ENCODE data around the gene FLT3LG. TPM values are rescaled to one million over a fixed set of nuclear protein-coding genes. Genes with fewer than 3 reads are reported as not detected.

FLT3LG gene
- total and polyA plus RNA-seq, 2 experiments from 2014 or later = 0.49 to 1.8 TPM

DNA sequence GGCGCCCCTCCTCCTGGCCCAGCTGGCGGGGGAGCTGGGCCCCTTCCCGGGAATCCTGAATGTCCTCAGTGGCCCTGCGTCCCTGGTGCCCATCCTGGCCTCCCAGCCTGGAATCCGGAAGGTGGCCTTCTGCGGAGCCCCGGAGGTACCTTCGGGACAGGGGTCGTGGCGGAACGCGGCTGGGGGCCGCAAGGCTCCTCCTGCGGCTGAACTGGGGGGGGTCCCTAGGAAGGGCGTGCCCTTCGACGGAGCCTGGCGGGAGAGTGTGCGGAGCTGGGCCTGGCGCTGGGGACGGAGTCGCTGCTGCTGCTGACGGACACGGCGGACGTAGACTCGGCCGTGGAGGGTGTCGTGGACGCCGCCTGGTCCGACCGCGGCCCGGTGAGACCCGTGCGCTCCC, 12.4 kb upstream of the FLT3LG start:
- no peaks in the 10 kb centered on the region for H3K36me3 ChIP-seq (ENCODE audit: insufficient read depth)
- no peaks in the 10 kb centered on the region for H3K27me3 ChIP-seq (ENCODE audit: insufficient read depth)
- no peak for ATAC-seq
- no peaks in the 10 kb centered on the region for H3K4me1 ChIP-seq (ENCODE audit: insufficient read depth)
- no peaks in the 10 kb centered on the region for H3K9me3 Mint-ChIP-seq
- TF ChIP-seq STAT1 (IDR thresholded peaks at IDR 0.05; ENCODE audit: unreplicated experiment) (no peak), EZH2phosphoT487 (IDR thresholded peaks at IDR 0.05; ENCODE audit: unreplicated experiment) (no peak), JUNB (IDR thresholded peaks at IDR 0.05; ENCODE audit: unreplicated experiment) (no peak), CREB1 (CRISPR knock-in tag; IDR thresholded peaks at IDR 0.05; ENCODE audit: low read depth) (no peak), NANOG (IDR thresholded peaks at IDR 0.05; ENCODE audit: borderline replicate concordance) (no peak), POLR2AphosphoS5 (IDR thresholded peaks at IDR 0.05; ENCODE audit: low read depth) (no peak), ZNF114 (CRISPR knock-in tag; IDR thresholded peaks at IDR 0.05) (no peak)
- TF ChIP-seq, protein P1, sequence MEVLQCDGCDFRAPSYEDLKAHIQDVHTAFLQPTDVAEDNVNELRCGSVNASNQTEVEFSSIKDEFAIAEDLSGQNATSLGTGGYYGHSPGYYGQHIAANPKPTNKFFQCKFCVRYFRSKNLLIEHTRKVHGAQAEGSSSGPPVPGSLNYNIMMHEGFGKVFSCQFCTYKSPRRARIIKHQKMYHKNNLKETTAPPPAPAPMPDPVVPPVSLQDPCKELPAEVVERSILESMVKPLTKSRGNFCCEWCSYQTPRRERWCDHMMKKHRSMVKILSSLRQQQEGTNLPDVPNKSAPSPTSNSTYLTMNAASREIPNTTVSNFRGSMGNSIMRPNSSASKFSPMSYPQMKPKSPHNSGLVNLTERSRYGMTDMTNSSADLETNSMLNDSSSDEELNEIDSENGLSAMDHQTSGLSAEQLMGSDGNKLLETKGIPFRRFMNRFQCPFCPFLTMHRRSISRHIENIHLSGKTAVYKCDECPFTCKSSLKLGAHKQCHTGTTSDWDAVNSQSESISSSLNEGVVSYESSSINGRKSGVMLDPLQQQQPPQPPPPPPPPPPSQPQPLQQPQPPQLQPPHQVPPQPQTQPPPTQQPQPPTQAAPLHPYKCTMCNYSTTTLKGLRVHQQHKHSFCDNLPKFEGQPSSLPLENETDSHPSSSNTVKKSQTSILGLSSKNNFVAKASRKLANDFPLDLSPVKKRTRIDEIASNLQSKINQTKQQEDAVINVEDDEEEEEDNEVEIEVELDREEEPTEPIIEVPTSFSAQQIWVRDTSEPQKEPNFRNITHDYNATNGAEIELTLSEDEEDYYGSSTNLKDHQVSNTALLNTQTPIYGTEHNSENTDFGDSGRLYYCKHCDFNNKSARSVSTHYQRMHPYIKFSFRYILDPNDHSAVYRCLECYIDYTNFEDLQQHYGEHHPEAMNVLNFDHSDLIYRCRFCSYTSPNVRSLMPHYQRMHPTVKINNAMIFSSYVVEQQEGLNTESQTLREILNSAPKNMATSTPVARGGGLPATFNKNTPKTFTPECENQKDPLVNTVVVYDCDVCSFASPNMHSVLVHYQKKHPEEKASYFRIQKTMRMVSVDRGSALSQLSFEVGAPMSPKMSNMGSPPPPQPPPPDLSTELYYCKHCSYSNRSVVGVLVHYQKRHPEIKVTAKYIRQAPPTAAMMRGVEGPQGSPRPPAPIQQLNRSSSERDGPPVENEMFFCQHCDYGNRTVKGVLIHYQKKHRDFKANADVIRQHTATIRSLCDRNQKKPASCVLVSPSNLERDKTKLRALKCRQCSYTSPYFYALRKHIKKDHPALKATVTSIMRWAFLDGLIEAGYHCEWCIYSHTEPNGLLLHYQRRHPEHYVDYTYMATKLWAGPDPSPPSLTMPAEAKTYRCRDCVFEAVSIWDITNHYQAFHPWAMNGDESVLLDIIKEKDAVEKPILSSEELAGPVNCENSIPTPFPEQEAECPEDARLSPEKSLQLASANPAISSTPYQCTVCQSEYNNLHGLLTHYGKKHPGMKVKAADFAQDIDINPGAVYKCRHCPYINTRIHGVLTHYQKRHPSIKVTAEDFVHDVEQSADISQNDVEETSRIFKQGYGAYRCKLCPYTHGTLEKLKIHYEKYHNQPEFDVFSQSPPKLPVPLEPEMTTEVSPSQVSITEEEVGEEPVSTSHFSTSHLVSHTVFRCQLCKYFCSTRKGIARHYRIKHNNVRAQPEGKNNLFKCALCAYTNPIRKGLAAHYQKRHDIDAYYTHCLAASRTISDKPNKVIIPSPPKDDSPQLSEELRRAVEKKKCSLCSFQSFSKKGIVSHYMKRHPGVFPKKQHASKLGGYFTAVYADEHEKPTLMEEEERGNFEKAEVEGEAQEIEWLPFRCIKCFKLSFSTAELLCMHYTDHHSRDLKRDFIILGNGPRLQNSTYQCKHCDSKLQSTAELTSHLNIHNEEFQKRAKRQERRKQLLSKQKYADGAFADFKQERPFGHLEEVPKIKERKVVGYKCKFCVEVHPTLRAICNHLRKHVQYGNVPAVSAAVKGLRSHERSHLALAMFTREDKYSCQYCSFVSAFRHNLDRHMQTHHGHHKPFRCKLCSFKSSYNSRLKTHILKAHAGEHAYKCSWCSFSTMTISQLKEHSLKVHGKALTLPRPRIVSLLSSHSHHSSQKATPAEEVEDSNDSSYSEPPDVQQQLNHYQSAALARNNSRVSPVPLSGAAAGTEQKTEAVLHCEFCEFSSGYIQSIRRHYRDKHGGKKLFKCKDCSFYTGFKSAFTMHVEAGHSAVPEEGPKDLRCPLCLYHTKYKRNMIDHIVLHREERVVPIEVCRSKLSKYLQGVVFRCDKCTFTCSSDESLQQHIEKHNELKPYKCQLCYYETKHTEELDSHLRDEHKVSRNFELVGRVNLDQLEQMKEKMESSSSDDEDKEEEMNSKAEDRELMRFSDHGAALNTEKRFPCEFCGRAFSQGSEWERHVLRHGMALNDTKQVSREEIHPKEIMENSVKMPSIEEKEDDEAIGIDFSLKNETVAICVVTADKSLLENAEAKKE (CRISPR knock-in tag; IDR thresholded peaks at IDR 0.05) = no peak
- TF ChIP-seq, protein P2, sequence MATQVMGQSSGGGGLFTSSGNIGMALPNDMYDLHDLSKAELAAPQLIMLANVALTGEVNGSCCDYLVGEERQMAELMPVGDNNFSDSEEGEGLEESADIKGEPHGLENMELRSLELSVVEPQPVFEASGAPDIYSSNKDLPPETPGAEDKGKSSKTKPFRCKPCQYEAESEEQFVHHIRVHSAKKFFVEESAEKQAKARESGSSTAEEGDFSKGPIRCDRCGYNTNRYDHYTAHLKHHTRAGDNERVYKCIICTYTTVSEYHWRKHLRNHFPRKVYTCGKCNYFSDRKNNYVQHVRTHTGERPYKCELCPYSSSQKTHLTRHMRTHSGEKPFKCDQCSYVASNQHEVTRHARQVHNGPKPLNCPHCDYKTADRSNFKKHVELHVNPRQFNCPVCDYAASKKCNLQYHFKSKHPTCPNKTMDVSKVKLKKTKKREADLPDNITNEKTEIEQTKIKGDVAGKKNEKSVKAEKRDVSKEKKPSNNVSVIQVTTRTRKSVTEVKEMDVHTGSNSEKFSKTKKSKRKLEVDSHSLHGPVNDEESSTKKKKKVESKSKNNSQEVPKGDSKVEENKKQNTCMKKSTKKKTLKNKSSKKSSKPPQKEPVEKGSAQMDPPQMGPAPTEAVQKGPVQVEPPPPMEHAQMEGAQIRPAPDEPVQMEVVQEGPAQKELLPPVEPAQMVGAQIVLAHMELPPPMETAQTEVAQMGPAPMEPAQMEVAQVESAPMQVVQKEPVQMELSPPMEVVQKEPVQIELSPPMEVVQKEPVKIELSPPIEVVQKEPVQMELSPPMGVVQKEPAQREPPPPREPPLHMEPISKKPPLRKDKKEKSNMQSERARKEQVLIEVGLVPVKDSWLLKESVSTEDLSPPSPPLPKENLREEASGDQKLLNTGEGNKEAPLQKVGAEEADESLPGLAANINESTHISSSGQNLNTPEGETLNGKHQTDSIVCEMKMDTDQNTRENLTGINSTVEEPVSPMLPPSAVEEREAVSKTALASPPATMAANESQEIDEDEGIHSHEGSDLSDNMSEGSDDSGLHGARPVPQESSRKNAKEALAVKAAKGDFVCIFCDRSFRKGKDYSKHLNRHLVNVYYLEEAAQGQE (IDR thresholded peaks at IDR 0.05; ENCODE audit: unreplicated experiment) = no peak
- TF ChIP-seq, protein P3, sequence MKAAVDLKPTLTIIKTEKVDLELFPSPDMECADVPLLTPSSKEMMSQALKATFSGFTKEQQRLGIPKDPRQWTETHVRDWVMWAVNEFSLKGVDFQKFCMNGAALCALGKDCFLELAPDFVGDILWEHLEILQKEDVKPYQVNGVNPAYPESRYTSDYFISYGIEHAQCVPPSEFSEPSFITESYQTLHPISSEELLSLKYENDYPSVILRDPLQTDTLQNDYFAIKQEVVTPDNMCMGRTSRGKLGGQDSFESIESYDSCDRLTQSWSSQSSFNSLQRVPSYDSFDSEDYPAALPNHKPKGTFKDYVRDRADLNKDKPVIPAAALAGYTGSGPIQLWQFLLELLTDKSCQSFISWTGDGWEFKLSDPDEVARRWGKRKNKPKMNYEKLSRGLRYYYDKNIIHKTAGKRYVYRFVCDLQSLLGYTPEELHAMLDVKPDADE (IDR thresholded peaks at IDR 0.05) = no peak
- peaks cover under 1% of the 10 kb centered on the region; the same call in 1 of the 2 replicates for H3K79me2 ChIP-seq (replicated peaks; ENCODE audit: insufficient read depth)
- H3K4me3 ChIP-seq = no peak overlapping the region
- 0 out of 2 replicates have a peak, but pooled peaks cover 2% of the 10 kb centered on the region for H3F3A ChIP-seq (replicated peaks; ENCODE audit: low read depth)
- no peak overlapping the region for H3K27ac ChIP-seq (ENCODE audit: low read depth)
- H3K36me3 Mint-ChIP-seq (ENCODE audit: low read depth) = peaks cover 34% of the 10 kb centered on the region
- no peak overlapping the region for H2AFZ ChIP-seq
- DNase-seq (ENCODE audit: low spot score) = peak; percentile 35
- H3K9me2 ChIP-seq (ENCODE audit: insufficient read depth) = no peaks in the 10 kb centered on the region
- H3K27me3 Mint-ChIP-seq (ENCODE audit: insufficient read depth, low read depth, poor library complexity) = peaks cover 11% of the 10 kb centered on the region
- no peak overlapping the region for H3K4me3 Mint-ChIP-seq
- no peak overlapping the region for H3K4me2 ChIP-seq
- no peak overlapping the region for H3K27ac Mint-ChIP-seq
- H4K20me1 ChIP-seq (replicated peaks; ENCODE audit: insufficient read depth) = no peaks in the 10 kb centered on the region
- no peaks in the 10 kb centered on the region for H3K4me1 Mint-ChIP-seq
